T-helper 22 cell (primary cell): ENCODE results near the gene MEF2D.

ENCODE experiments used
- DNase-seq: peaks from one replicate; pipeline ENCODE4 v3.0.0-alpha.2; 2020; ENCODE audit warnings: low read depth

Gene MEF2D

GRCh38 chr1:156440654-156441437 lies 59.7 kb downstream of the MEF2D start:
- DNase-seq = no peak

GRCh38 chr1:156439777-156440183 lies 60.8 kb downstream of the MEF2D start:
- DNase-seq = no peak

- DNase-seq = no peak
Observed at GRCh38 chr1:156439036-156439776, 61.4 kb downstream of the MEF2D start.

GRCh38 chr1:156438278-156438987 lies 62.1 kb downstream of the MEF2D start:
- no peak for DNase-seq

GRCh38 chr1:156437037-156437867 lies 63.3 kb downstream of the MEF2D start:
- DNase-seq = no peak

GRCh38 chr1:156436141-156437036 lies 64.2 kb downstream of the MEF2D start:
- no peak for DNase-seq

GRCh38 chr1:156435545-156436140 lies 64.9 kb downstream of the MEF2D start:
- DNase-seq = no peak

- DNase-seq = no peak
Observed at GRCh38 chr1:156434989-156435544, 65.5 kb downstream of the MEF2D start.

- DNase-seq = no peak
Observed at GRCh38 chr1:156433602-156434001, 67.0 kb downstream of the MEF2D start.

GRCh38 chr1:156433032-156433431 lies 67.5 kb downstream of the MEF2D start:
- DNase-seq = no peak

GRCh38 chr1:156432669-156433018 lies 67.9 kb downstream of the MEF2D start:
- DNase-seq = no peak

- no peak for DNase-seq
Observed at GRCh38 chr1:156431769-156432668, 68.6 kb downstream of the MEF2D start.

GRCh38 chr1:156431366-156431765 lies 69.2 kb downstream of the MEF2D start:
- no peak for DNase-seq

GRCh38 chr1:156430866-156431265 lies 69.7 kb downstream of the MEF2D start:
- no peak for DNase-seq

GRCh38 chr1:156430303-156430702 lies 70.3 kb downstream of the MEF2D start:
- DNase-seq = no peak

GRCh38 chr1:156429313-156430060 lies 71.1 kb downstream of the MEF2D start:
- DNase-seq = no peak

GRCh38 chr1:156428746-156429288 lies 71.8 kb downstream of the MEF2D start:
- DNase-seq = no peak

- DNase-seq = no peak
Observed at GRCh38 chr1:156427957-156428356, 72.6 kb downstream of the MEF2D start.
